ENCODE results near the gene MLPH.

GRCh38 chr2:237459226-237459625 lies 27.8 kb upstream of the MLPH start:
- no peak for TF ChIP-seq JUND (IDR thresholded peaks at IDR 0.05)
- no peak for TF ChIP-seq CTCF (IDR thresholded peaks at IDR 0.05; ENCODE audit: low read depth, low read length, missing input control)
- TF ChIP-seq TAF1 (conservative IDR thresholded peaks at IDR 0.05), result no peak
- no peak for TF ChIP-seq RAD21 (IDR thresholded peaks at IDR 0.05)
- no peak for TF ChIP-seq ATF3 (IDR thresholded peaks at IDR 0.05)
- TF ChIP-seq YY1 (IDR thresholded peaks at IDR 0.05), result no peak
- TF ChIP-seq REST (IDR thresholded peaks at IDR 0.05), result no peak
- no peak for TF ChIP-seq ZBTB33 (IDR thresholded peaks at IDR 0.05)
- TF ChIP-seq RXRA (IDR thresholded peaks at IDR 0.05), result no peak
- no peak for TF ChIP-seq MAX (IDR thresholded peaks at IDR 0.05)
- no peak for TF ChIP-seq SP1 (IDR thresholded peaks at IDR 0.05)
- no peak for TF ChIP-seq HNF4A (conservative IDR thresholded peaks at IDR 0.05)
